Natural killer cell (primary cell): ENCODE measurements around the gene STX16. TPM values are rescaled to one million over a fixed set of nuclear protein-coding genes. Genes with fewer than 3 reads are reported as not detected.

Experiments
- ATAC-seq, 3 donors: fragments of 150-1000 bp in 2 of 3; fragments of 200-7000 bp in 1 of 3; cut with Tn5 transposase; 1 replicate in 1 of 3; 2 replicates in 2 of 3; pipeline ENCODE4 v1.10.0; 2021; ENCODE audit warnings: mild to moderate bottlenecking in 2 of 3, moderate library complexity in 2 of 3
- DNase-seq, 2 donors: peaks; one replicate each; pipeline versions ENCODE4 v3.0.0 to v3.0.0-alpha.2; 2013 to 2021; ENCODE audit warnings: mixed read lengths in 1 of 2
- H3K27ac ChIP-seq: one replicate; pipeline ENCODE4 v1.5.1; 2013; ENCODE audit warnings: mild to moderate bottlenecking, low read length
- H3K27me3 ChIP-seq: one replicate; pipeline ENCODE4 v1.6.1; 2013; ENCODE audit warnings: low read length; ENCODE audit not compliant: control insufficient read depth, insufficient read depth
- H3K36me3 ChIP-seq: one replicate; pipeline ENCODE4 v1.6.1; 2013; ENCODE audit warnings: low read length; ENCODE audit not compliant: control insufficient read depth, insufficient read depth
- H3K4me1 ChIP-seq: one replicate; pipeline ENCODE4 v1.6.1; 2013; ENCODE audit warnings: low read length; ENCODE audit not compliant: control insufficient read depth, insufficient read depth
- H3K4me3 ChIP-seq: one replicate; pipeline ENCODE4 v1.5.1; 2013; ENCODE audit warnings: low read length
- H3K9me3 ChIP-seq: one replicate; pipeline ENCODE4 v1.6.1; 2013; ENCODE audit warnings: low read length; ENCODE audit not compliant: control insufficient read depth, insufficient read depth
- H3K27ac Mint-ChIP-seq, 2 donors: one replicate each; pipeline ENCODE4 v1.8.0; 2022; ENCODE audit warnings: mild to moderate bottlenecking in 2 of 2, mixed read lengths in 2 of 2, moderate library complexity in 1 of 2
- H3K27me3 Mint-ChIP-seq, 2 donors: one replicate each; pipeline ENCODE4 v1.8.0; 2022; ENCODE audit warnings: low read depth in 2 of 2, mixed read lengths in 2 of 2
- H3K36me3 Mint-ChIP-seq: one replicate; pipeline ENCODE4 v1.8.0; 2022; ENCODE audit warnings: mixed read lengths
- H3K4me1 Mint-ChIP-seq, 2 donors: one replicate each; pipeline ENCODE4 v1.8.0; 2022; ENCODE audit warnings: mixed read lengths in 2 of 2
- H3K4me3 Mint-ChIP-seq: one replicate; pipeline ENCODE4 v1.8.0; 2022; ENCODE audit warnings: mild to moderate bottlenecking, moderate library complexity, mixed read lengths
- H3K9me3 Mint-ChIP-seq, 2 donors: one replicate each; pipeline ENCODE4 v1.8.0; 2022; ENCODE audit warnings: mixed read lengths in 2 of 2
- WGBS: methylation state at CpG from one replicate; pipeline ENCODE4 v1.1.7; 2013; ENCODE audit warnings: missing lambda C conversion rate; ENCODE audit not compliant: insufficient coverage; 5-methylcytosine and 5-hydroxymethylcytosine counted together
- intact Hi-C: fragments of 100-400 bp; cut with micrococcal nuclease; formaldehyde crosslinking; loops from one replicate; pipeline ENCODE4 v1.14.2; 2022
- total RNA-seq, 4 donors: library from RNA; stranded (reverse); fragments of 120-200 nt in 1 of 4; gene quantifications; one replicate each; pipeline versions ENCODE4 v1.2.3 to v1.2.4, GENCODE V29; 2013 to 2022
- TF ChIP-seq, protein P1 (sequence below): fragments of 200-600 bp; IDR thresholded peaks from one replicate; pipeline ENCODE4 v1.8.0; 2022; ENCODE audit warnings: antibody characterized with exemption

The STX16 gene
- total RNA-seq, 3 donors from 2014 or later (not counting 1 experiment from before 2014, with no cell fraction given) = 136 to 146 (median 143) TPM

DNA sequence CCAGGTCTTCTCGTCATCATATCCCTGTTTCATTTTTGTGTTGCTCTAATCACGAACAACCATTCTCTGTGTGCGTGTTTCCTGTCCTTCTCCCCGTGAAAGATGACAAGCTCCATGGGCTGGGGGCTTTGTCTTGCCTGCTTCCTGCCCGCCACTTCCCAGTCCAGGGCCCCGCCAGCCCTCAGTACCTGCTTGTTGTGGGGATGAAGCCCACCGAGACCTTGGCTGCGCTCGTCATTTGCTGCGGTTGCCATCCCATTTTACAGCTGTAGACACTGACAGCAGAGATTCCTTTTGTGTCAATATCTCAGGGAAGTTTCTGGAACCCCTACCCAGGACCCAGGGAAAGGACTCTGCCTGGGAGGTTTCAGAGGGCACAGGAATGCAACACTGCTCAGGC is 40.3 kb upstream of the STX16 start:
- H3K4me1 Mint-ChIP-seq = no peaks in the 10 kb centered on the region
- intact Hi-C loops = no loop called here
- no peaks in the 10 kb centered on the region for H3K36me3 Mint-ChIP-seq
- WGBS = 89% methylated on average over 10 of the region's 10 CpGs
- DNase-seq (no peak), ATAC-seq (no peak)
- TF ChIP-seq, protein P1, sequence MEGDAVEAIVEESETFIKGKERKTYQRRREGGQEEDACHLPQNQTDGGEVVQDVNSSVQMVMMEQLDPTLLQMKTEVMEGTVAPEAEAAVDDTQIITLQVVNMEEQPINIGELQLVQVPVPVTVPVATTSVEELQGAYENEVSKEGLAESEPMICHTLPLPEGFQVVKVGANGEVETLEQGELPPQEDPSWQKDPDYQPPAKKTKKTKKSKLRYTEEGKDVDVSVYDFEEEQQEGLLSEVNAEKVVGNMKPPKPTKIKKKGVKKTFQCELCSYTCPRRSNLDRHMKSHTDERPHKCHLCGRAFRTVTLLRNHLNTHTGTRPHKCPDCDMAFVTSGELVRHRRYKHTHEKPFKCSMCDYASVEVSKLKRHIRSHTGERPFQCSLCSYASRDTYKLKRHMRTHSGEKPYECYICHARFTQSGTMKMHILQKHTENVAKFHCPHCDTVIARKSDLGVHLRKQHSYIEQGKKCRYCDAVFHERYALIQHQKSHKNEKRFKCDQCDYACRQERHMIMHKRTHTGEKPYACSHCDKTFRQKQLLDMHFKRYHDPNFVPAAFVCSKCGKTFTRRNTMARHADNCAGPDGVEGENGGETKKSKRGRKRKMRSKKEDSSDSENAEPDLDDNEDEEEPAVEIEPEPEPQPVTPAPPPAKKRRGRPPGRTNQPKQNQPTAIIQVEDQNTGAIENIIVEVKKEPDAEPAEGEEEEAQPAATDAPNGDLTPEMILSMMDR = no peak
- H3K9me3 Mint-ChIP-seq = no peaks in the 10 kb centered on the region
- Histone ChIP-seq H3K9me3 (no peaks in the 10 kb centered on the region), H3K27me3 (no peaks in the 10 kb centered on the region), H3K36me3 (no peaks in the 10 kb centered on the region), H3K4me1 (no peaks in the 10 kb centered on the region), H3K4me3 (no peak overlapping the region), H3K27ac (no peak overlapping the region)
- H3K27ac Mint-ChIP-seq = no peak overlapping the region
- H3K4me3 Mint-ChIP-seq = no peak overlapping the region
- peaks cover 0 to 5% of the 10 kb centered on the region in 2 donors for H3K27me3 Mint-ChIP-seq

DNA sequence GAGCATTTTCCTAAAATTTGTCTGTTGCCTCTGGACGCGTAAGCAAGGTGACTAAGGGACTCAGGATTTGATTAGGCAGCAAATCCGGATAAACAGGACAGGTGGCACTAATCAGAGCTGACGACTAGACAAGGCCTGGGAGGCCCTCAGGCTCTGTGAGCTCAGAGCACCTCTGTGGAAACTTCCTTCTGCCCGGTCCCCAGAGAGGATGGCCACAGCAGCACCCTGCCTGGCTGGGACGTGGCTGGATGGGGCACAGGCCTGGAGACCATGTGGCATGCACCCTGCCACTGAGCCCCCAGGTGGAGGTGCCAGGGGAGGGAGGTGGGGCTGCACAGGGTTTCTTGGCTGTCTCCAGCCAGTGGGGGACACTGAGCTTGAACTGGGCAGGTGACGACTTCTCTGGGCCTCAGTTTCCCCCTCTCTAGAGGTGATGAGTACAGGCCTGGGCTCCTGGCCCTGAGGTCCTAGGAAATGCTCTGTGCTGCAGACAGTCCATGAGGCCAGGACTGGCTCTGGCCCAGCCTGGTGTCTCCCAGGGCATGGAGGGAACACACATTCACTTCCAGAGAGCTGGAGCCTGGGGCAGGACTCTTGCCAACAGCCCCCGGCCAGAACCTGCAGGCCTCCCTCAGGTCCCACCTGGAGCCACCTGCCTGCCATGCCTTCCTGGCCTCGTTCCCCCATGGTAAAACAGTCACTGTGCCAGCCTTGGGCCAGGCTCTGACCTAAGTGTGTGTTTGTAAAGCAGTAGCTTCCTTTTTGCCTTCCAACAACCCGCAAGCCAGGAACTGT is 39.6 kb upstream of the STX16 start:
- no peaks in the 10 kb centered on the region for H3K4me1 Mint-ChIP-seq
- WGBS = 72% methylated on average over 10 of the region's 10 CpGs
- Histone ChIP-seq H3K27ac (no peak overlapping the region), H3K9me3 (no peaks in the 10 kb centered on the region), H3K4me3 (no peak overlapping the region), H3K27me3 (no peaks in the 10 kb centered on the region), H3K4me1 (no peaks in the 10 kb centered on the region), H3K36me3 (no peaks in the 10 kb centered on the region)
- peaks cover 0 to 5% of the 10 kb centered on the region in 2 donors for H3K27me3 Mint-ChIP-seq
- intact Hi-C loops = no loop called here
- ATAC-seq (no peak), DNase-seq (no peak)
- TF ChIP-seq, protein P1 = no peak
- H3K9me3 Mint-ChIP-seq = no peaks in the 10 kb centered on the region
- H3K36me3 Mint-ChIP-seq = no peaks in the 10 kb centered on the region
- no peak overlapping the region for H3K27ac Mint-ChIP-seq
- no peak overlapping the region for H3K4me3 Mint-ChIP-seq

- no peaks in the 10 kb centered on the region for H3K36me3 ChIP-seq
- no peaks in the 10 kb centered on the region for H3K27me3 ChIP-seq
- WGBS = 78% methylated on average over 14 of the region's 14 CpGs
- H3K36me3 Mint-ChIP-seq = no peaks in the 10 kb centered on the region
- H3K9me3 Mint-ChIP-seq = no peaks in the 10 kb centered on the region
- DNase-seq (no peak), ATAC-seq (no peak)
- no peaks in the 10 kb centered on the region for H3K9me3 ChIP-seq
- no peaks in the 10 kb centered on the region for H3K4me1 Mint-ChIP-seq
- intact Hi-C loops = no loop called here
- H3K4me3 Mint-ChIP-seq = no peak overlapping the region
- TF ChIP-seq, protein P1 = no peak
- H3K27ac Mint-ChIP-seq = no peak overlapping the region
- no peak overlapping the region for H3K27ac ChIP-seq
- H3K4me1 ChIP-seq = no peaks in the 10 kb centered on the region
- H3K27me3 Mint-ChIP-seq = peaks cover 0 to 3% of the 10 kb centered on the region in 2 donors
- H3K4me3 ChIP-seq = no peak overlapping the region
Observed at GRCh38 chr20:58612121-58612691, 38.9 kb upstream of the STX16 start.
